ENCODE measurements around the gene FGF9.

FGF9 gene

DNA sequence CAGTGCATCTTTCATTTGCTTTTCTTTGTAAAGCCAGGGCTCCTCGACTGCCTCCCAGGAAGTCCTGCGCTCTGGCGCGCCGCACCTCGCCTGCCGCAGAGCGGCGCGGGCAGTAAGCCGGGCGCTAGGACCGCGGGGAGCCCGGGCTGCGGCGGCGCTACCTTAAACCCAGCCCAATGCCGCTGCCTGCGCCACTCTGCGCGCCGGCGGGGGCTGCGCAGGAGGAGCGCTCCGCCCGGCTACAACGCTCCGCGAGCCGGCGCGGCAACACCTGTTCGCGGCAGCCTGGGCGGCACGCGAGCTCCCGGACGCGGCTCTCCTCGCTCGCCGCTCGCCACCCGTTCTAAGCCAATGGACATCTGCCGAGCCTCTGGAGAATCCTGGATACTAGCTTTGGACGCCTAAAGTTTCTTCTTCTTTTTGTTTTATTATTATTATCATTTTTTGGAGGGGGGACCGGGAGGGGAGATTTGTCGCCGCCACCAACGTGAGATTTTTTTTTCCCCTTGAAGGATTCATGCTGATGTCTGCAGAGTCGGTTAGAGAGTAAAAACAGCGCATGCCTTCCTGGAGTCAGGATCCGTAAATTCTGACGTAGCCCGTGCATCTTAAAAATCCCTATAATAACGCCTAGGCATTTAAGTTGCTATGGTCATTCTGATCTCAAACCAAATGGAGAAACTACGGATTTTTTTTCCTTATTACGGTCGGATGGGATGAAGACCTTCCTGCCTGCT lies at the start of gene FGF9:
TSS of gene FGF9 (plus strand) at position 191 of the 737 bp plus-strand sequence. CDS start 840 bp downstream, outside the sequence.
- peak; percentile 64 to 76 for DNase-seq (ENCODE audit: low read depth in 2 of 2)

GRCh38 chr13:21625366-21625765 lies 45.5 kb upstream of the FGF9 start:
- no peak for DNase-seq (ENCODE audit: low read depth in 2 of 2)

DNA sequence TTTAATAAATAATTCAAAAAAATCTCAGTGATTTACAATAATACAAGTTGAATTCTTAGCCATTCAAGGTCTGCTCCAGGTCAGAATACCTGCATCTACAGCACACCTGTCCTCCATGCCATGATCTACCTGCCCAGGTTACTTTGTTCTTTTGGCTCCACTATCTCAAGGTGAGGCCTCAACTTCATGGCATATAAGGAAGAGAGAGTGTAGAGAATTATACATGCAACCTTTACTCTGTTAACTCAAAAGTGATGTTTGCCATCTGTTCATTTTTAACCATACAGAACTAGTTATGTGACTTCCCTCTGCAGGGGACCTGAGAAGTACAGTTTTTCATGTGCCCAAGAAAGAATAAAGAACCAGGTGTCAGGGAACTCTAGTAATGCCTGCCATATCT lies 38.7 kb upstream of the FGF9 start:
- no peak for DNase-seq (ENCODE audit: low read depth in 2 of 2)

DNA sequence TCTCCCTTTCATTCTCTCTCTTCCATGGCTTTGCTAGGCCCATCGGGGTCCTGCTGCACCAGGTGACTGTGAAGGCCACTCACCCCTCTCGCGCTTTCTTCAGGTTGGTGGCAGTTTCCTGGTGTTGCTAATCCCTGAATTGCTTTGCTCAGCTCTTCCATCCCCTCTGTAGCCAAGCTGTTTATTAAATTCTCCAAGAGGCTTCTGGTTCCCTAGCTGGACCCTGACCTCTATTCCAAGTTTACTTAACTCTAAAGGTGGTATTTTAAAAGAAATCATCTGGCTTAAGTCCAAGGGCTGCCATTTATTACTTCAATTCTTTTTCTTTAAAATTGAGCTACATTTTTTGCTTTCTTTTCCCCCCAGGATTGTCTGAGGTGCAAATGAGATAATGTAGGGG lies 34.2 kb upstream of the FGF9 start:
- no peak for DNase-seq (ENCODE audit: low read depth in 2 of 2)

GRCh38 chr13:21637296-21637695 lies 33.6 kb upstream of the FGF9 start:
- peak in 1 of 2 donors; percentile 7 for DNase-seq (ENCODE audit: low read depth in 2 of 2)

DNA sequence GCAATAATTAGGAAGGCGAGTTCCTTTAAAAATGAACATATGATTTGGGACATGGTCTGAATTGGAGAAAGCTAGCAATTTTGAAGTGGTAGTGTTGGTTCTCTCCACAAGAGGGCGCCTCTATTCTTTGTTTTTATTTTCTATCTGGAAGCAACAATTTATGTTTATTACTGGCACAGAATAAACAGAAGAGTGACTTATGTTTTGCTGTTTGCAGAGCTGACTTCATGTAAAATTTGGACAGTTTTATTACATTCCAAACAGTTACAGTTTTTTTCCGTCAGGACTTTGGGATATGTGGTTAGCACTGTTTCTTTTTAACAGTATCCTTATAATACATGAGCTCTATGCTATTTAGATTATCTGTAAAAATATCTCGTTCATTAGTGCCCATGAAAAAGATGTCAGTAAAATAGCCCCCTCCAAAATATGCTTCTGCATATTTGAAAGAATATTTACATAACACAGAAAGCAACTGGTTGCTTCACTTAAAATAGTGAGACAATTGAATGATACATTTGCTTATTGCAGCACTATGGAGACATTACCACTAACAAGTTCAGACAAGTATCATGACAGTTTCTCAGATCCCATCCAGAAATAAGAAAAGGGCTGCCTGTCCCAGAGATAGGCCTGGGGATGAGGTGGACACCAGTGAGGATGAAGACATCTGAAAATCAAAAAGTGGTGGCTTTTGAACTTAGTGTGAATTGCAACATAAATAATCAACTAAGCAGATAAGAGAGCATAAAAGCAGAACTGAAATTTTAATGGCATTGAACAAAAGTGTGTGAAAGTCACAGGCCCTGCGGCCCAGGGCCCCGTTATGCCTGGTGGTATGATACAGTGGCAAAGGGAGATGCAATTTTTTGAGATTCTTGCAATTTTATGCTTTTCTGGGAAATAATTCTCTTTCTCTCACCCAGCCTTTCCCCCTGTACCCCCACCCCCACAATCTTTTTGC lies 32.3 kb upstream of the FGF9 start:
- DNase-seq (ENCODE audit: low read depth in 2 of 2), result no peak

DNA sequence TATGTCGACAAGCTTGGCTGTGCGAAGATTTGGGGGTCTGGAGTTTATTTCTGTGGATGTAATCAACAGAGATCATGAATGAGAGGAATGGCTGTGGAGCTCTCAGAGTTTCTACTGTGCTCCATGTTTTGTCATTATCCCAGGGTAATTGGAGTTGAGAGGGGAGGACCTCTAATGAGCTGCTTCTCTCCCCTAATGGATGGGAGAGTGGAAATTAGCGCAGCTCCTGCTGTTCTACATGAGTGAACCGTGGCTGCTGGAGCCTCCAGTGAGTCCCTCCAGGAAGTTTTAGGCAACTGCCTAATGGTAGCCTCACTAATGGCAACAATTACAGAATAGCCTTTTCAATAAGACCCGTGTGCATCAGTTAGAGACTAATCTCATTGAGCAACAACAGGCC lies 31.3 kb upstream of the FGF9 start:
- DNase-seq (ENCODE audit: low read depth in 2 of 2), result no peak

DNA sequence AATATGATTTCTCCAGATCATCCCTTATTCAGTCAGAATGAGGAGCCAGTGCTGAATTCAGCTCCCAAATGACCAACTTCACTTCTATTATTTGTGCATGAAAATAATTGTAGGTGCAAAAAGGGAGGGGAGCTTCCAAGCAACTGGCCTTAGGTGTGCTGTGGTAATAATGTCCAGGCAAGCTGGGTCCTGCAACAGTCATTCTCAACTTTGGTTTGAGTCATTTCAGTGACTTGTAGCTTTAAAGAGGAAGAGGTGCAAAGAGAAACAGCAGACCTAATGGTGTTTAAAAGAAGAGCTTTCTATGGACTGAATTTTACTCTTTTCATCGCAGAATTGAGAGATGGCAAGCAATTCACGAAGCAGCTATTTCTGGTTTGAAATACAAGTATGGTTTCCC lies 29.2 kb upstream of the FGF9 start:
- DNase-seq (ENCODE audit: low read depth in 2 of 2), result no peak

DNA sequence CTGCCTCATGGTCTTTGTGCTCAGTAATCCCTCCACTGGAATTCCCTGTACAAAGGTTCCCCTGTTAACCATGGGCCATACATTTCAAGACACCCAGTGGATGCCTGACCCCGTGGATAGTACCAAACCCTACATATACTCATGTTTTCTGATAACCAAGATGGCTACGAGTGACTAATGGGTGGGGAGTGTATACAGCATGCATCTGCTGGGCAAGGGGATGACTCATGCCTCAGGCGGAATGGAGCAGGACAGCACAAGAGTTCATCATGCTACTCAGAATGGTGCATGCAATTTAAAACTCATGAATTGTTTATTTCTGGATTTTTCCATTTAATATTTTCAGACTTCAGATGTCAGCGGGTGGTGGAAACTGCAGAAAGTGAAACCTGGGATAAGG lies 13.3 kb upstream of the FGF9 start:
- DNase-seq (ENCODE audit: low read depth in 2 of 2), result no peak

- no peak for DNase-seq (ENCODE audit: low read depth in 2 of 2)
Measured at GRCh38 chr13:21659087-21659486, 11.8 kb upstream of the FGF9 start.

DNA sequence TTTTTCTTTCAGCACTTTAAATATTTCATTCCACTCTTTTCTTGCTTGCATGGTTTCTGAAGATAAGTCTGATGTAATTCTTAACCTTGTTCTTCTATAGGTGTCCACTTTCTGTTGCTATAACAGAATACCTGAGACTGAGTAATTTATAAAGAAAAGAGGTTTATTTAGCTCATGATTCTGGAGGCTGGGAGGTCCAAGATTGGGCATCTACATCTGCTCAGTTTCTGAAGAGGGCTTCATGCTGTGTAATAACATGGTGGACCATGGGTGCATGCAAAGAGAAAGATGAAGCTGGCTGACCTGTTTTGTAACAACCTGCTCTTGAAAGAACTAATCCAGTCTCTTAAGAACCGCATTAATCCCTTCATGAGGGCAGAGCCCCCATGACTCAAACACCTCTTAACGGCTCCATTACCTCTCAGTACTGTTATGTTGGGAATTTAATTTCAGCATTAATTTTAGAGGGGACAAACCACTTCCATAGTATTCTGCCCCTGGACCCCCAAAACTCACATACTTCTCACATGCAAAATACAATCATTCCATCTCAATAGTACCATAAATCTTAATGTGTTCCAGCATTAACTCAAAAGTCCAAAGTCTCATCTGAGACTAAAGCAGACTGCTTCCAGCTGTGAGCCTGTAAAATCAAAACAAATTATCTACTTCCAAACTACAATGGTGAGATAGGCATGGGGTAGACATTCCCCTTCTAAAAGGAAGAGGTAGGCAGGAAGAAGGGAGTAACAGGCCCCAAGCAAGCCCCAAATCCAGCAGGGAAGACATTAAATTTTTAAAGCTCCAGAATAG lies 9.6 kb upstream of the FGF9 start:
- DNase-seq (ENCODE audit: low read depth in 2 of 2), result no peak

DNA sequence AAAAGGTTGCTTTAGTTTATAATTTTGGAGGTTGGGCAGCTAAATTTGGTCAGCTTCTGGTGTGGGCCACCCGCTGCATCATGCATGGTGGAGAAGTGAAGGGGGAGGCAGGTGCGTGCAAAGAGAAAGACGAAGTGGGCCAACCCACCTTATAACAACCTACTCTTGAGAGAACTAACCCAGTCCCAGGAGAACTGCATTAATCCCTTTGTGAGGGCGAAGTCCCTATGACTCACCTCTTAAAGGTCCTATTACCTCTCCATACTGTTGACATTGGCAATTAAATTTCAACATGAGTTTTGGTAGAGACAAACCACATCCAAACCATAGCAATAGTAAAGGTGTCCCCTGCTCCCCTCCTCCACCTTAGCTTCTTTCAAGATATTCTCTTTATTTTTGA lies 7.7 kb upstream of the FGF9 start:
- no peak for DNase-seq (ENCODE audit: low read depth in 2 of 2)

DNA sequence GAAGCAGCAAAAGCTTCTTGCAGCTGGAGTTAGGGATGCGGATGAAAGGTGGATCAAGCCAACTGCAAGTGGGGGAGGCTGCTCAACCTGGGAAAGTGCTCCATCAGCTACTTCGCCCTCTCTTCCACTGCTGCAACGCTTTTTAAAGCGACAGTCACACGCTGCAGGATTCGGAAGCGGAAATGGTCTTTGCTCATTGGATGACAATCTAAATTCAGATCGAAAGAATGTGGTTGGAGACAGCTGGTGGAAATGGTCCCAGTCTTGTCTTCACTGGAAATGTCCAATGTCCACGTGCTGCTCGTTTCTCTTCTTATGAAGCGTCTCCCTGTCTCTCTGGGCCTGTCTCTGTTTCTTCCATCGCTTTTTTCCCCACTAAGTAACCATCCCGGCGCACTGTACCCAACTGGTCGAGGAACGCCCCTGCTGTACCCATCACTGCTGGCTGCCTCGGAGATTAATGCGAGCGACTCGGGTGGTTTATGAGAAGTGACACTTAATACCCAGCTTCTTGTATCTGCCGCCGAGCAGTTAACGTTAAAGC lies 2.1 kb upstream of the FGF9 start:
- no peak for DNase-seq (ENCODE audit: low read depth in 2 of 2)

- no peak for DNase-seq (ENCODE audit: low read depth in 2 of 2)
Measured at GRCh38 chr13:21670006-21670882, 629 bp upstream of the FGF9 start.

GRCh38 chr13:21671620-21672286 lies 880 bp downstream of the FGF9 start:
- DNase-seq (ENCODE audit: low read depth in 2 of 2), result no peak

- no peak for DNase-seq (ENCODE audit: low read depth in 2 of 2)
Measured at GRCh38 chr13:21672287-21672680, 1.4 kb downstream of the FGF9 start.

- DNase-seq (ENCODE audit: low read depth in 2 of 2), result no peak
Measured at GRCh38 chr13:21672796-21673538, 2.1 kb downstream of the FGF9 start.

GRCh38 chr13:21673539-21673788 lies 2.6 kb downstream of the FGF9 start:
- no peak for DNase-seq (ENCODE audit: low read depth in 2 of 2)

- no peak for DNase-seq (ENCODE audit: low read depth in 2 of 2)
Measured at GRCh38 chr13:21673789-21674489, 3.1 kb downstream of the FGF9 start.

Data from stimulated activated CD4-positive, alpha-beta T cell treated with anti-CD3 and anti-CD28 coated beads, Interleukin-4, amount 100 ng/mL, for 48 hours (primary cell).